Muscle of arm (tissue), 14 donors: ENCODE results near the gene GRM6. TPM values are rescaled to one million over a fixed set of nuclear protein-coding genes. Genes with fewer than 3 reads are reported as not detected.
A peak's percentile ranks its signal among the peaks of the same experiment; 100 is the strongest.

ENCODE experiments used
- DNase-seq: peaks from one replicate; pipeline ENCODE4 v3.0.0-alpha.2; 2013
- long read RNA-seq, 11 donors: transcript quantifications; one replicate each; lab custom pipeline, GENCODE V29; 2026
- polyA plus RNA-seq, 12 donors: library from polyadenylated mRNA; unstranded; fragments of 120-200 nt; gene quantifications; one replicate each; pipeline ENCODE4 v1.2.1, GENCODE V29; 2013; ENCODE audit not compliant: insufficient read length in 12 of 12

GRM6 gene
- polyA plus RNA-seq = 1 to 10 TPM in 2 of 12 donors, under 1 TPM in 8, not detected in 2; 0.18 to 1.4 (median 0.72) TPM
- long read RNA-seq, donor 1 = 0 reads
- long read RNA-seq, donor 2 = 0 reads
- long read RNA-seq, donor 3 = 0 reads
- long read RNA-seq, donor 4 = 0 reads
- long read RNA-seq, donor 5 = 0 reads
- long read RNA-seq, donor 6 = 0 reads
- long read RNA-seq, donor 7 = 0 reads
- long read RNA-seq, donor 8 = 0 reads
- long read RNA-seq, donor 9 = 0 reads
- long read RNA-seq, donor 10 = 0 reads
- long read RNA-seq, donor 11 = 0 reads

GRCh38 chr5:178994580-178995340 lies at the start of gene GRM6:
Gene GRM6, minus strand, starts transcription at chr5:178995320. Its CDS starts 376 bp downstream, at chr5:178994944.
- DNase-seq = no peak

GRCh38 chr5:179044765-179045164 lies 49.6 kb upstream of the GRM6 start:
- no peak for DNase-seq

GRCh38 chr5:179033004-179033580 lies 38.0 kb upstream of the GRM6 start:
- no peak for DNase-seq

GRCh38 chr5:179023528-179024189 lies 28.5 kb upstream of the GRM6 start, which contains the start of gene ZNF879:
Gene ZNF879, plus strand, starts transcription at chr5:179023804. Its CDS starts 1,201 bp downstream, at chr5:179025005.
- DNase-seq = peak; percentile 97

GRCh38 chr5:179008667-179009066 lies 13.5 kb upstream of the GRM6 start:
- DNase-seq = no peak

- DNase-seq = no peak
These were observed 11.4 kb upstream of the GRM6 start for GRCh38 chr5:179006564-179006963.

GRCh38 chr5:178998441-178998840 lies 3.3 kb upstream of the GRM6 start:
- DNase-seq = no peak

GRCh38 chr5:178997191-178997590 lies 2.1 kb upstream of the GRM6 start:
- DNase-seq = no peak

GRCh38 chr5:178996156-178996555 lies 1.0 kb upstream of the GRM6 start:
- DNase-seq = no peak

- DNase-seq = no peak
These were observed 196 bp upstream of the GRM6 start for GRCh38 chr5:178995341-178995690.

GRCh38 chr5:178993955-178994579 lies 1.1 kb downstream of the GRM6 start:
- no peak for DNase-seq

- no peak for DNase-seq
These were observed 1.8 kb downstream of the GRM6 start for GRCh38 chr5:178993236-178993765.

GRCh38 chr5:178992291-178992895 lies 2.7 kb downstream of the GRM6 start:
- DNase-seq = no peak

GRCh38 chr5:178991190-178992145 lies 3.7 kb downstream of the GRM6 start:
- DNase-seq = no peak

GRCh38 chr5:178990491-178990890 lies 4.6 kb downstream of the GRM6 start:
- no peak for DNase-seq

GRCh38 chr5:178989311-178989710 lies 5.8 kb downstream of the GRM6 start:
- DNase-seq = no peak

GRCh38 chr5:178988436-178989220 lies 6.5 kb downstream of the GRM6 start:
- no peak for DNase-seq

- no peak for DNase-seq
These were observed 8.7 kb downstream of the GRM6 start for GRCh38 chr5:178986326-178986960.
